GM12865 (cell line): ENCODE measurements around the gene C10orf88.
A peak's percentile ranks its signal among the peaks of the same experiment; 100 is the strongest.

Experiments
- DNase-seq: peaks from one replicate; pipeline ENCODE4 v3.0.0; 2010; ENCODE audit warnings: low read depth
- H3K4me3 ChIP-seq: 2 replicates; pipeline ENCODE4 v1.5.1; 2011; ENCODE audit warnings: mild to moderate bottlenecking, low read depth, low read length, control low read depth
- TF ChIP-seq, protein P1 (sequence below): IDR thresholded peaks from 2 replicates; pipeline ENCODE4 v1.5.1; 2011; ENCODE audit warnings: low read length, control low read depth, low read depth, inconsistent platforms; ENCODE audit not compliant: insufficient read depth; ENCODE audit errors: missing control alignments

C10orf88 gene

DNA sequence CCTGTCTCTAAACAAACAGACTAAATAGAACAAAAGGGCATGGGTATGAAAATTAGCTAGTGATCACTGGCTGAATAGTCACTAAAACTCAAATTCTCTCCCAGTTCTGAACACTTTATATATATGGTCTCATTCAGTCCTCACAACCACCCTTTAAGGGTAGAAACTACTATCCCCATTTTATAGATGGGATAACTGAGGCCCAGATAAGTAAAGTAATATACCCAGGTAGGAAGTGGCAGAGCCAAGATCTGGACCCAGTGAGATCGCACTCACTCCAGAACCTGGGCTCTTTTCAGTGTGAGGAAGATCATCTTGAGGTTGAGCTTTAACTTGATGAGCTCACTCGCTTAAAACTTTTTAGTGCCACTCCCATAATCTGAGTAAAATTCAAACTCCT, 30.7 kb upstream of the C10orf88 start:
- DNase-seq = no peak
- TF ChIP-seq, protein P1, sequence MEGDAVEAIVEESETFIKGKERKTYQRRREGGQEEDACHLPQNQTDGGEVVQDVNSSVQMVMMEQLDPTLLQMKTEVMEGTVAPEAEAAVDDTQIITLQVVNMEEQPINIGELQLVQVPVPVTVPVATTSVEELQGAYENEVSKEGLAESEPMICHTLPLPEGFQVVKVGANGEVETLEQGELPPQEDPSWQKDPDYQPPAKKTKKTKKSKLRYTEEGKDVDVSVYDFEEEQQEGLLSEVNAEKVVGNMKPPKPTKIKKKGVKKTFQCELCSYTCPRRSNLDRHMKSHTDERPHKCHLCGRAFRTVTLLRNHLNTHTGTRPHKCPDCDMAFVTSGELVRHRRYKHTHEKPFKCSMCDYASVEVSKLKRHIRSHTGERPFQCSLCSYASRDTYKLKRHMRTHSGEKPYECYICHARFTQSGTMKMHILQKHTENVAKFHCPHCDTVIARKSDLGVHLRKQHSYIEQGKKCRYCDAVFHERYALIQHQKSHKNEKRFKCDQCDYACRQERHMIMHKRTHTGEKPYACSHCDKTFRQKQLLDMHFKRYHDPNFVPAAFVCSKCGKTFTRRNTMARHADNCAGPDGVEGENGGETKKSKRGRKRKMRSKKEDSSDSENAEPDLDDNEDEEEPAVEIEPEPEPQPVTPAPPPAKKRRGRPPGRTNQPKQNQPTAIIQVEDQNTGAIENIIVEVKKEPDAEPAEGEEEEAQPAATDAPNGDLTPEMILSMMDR = no peak

GRCh38 chr10:122983898-122984297, 29.9 kb upstream of the C10orf88 start:
- DNase-seq = no peak
- no peak overlapping the region for H3K4me3 ChIP-seq
- TF ChIP-seq, protein P1 = no peak

More for the DNA sequence above, 30.7 kb upstream of the C10orf88 start:
- no peak overlapping the region for H3K4me3 ChIP-seq

GRCh38 chr10:122981066-122981464, 27.0 kb upstream of the C10orf88 start:
- peak; percentile 43 for DNase-seq
- TF ChIP-seq, protein P1 = peak; percentile 22
- peak overlapping the region; percentile 85 for H3K4me3 ChIP-seq

- peak; percentile 96 for DNase-seq
- TF ChIP-seq, protein P1 = peak; percentile 98
- H3K4me3 ChIP-seq = peak within 1 kb of the TSS; percentile 85
Observed at GRCh38 chr10:122980209-122981065, 26.4 kb upstream of the C10orf88 start, which contains the start of gene PSTK. TSS of gene PSTK (plus strand) at chr10:122980401. CDS start at chr10:122980480, 79 bp downstream.

- DNase-seq = no peak
- TF ChIP-seq, protein P1 = no peak
- no peak overlapping the region for H3K4me3 ChIP-seq
Observed at GRCh38 chr10:122974543-122975064, 20.6 kb upstream of the C10orf88 start.

DNA sequence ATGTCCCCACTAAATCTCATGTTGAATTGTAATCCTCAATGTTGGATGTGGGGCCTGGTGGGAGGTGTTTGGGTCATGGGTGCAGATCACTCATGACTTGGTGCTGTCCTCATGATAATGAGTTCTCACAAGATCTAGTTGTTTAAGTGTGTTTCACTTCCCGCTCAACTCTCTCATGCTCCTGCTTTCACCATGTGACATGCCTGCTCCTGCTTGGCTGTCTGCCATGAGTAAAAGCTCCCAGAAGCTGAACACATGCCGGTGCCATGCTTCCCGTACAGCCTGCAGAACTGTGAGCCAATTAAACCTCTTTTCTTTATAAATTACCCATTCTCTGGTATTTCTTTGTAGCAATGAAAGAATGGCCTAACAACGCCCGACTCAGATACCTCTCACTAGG, 20.0 kb upstream of the C10orf88 start:
- no peak for DNase-seq
- TF ChIP-seq, protein P1 = no peak
- H3K4me3 ChIP-seq = no peak overlapping the region
